Hypothalamus (tissue), 51 donors: ENCODE measurements around the gene TREML4.
"Not testable (repeated sequence)": the region's sequence is repeated elsewhere in the genome, so short reads cannot be mapped to it uniquely, and the experiment has no call there.

Experiments
- DNase-seq, 51 donors: peaks; one replicate each; lab custom pipeline; 2025; lab: John Stamatoyannopoulos, UW

Gene TREML4

GRCh38 chr6:41201764-41202173 lies 26.4 kb upstream of the TREML4 start:
- DNase-seq, result no peak

GRCh38 chr6:41204156-41204555 lies 24.0 kb upstream of the TREML4 start:
- no peak for DNase-seq

- no peak for DNase-seq
Measured at GRCh38 chr6:41208439-41209106, 19.6 kb upstream of the TREML4 start.

- no peak for DNase-seq
Measured at GRCh38 chr6:41209547-41210320, 18.4 kb upstream of the TREML4 start.

- no peak for DNase-seq
Measured at GRCh38 chr6:41214559-41215238, 13.4 kb upstream of the TREML4 start.

GRCh38 chr6:41215777-41216176 lies 12.4 kb upstream of the TREML4 start:
- no peak for DNase-seq

- no peak for DNase-seq
Measured at GRCh38 chr6:41216616-41217015, 11.5 kb upstream of the TREML4 start.

GRCh38 chr6:41222045-41222444 lies 6.1 kb upstream of the TREML4 start:
- DNase-seq, result no peak

- DNase-seq, result no peak
Measured at GRCh38 chr6:41222513-41222912, 5.6 kb upstream of the TREML4 start.

GRCh38 chr6:41224800-41225199 lies 3.3 kb upstream of the TREML4 start:
- no peak for DNase-seq

GRCh38 chr6:41226752-41227151 lies 1.4 kb upstream of the TREML4 start:
- no peak for DNase-seq

GRCh38 chr6:41228616-41229015 lies 467 bp downstream of the TREML4 start:
- peak in 1 of 51 donors; percentile 2 for DNase-seq

- DNase-seq, result no peak
Measured at GRCh38 chr6:41229721-41230120, 1.6 kb downstream of the TREML4 start.

GRCh38 chr6:41231246-41231645 lies 3.1 kb downstream of the TREML4 start:
- no peak for DNase-seq

GRCh38 chr6:41232667-41233066 lies 4.5 kb downstream of the TREML4 start:
- DNase-seq, result no peak

- DNase-seq, result no peak
Measured at GRCh38 chr6:41236276-41236675, 8.1 kb downstream of the TREML4 start.

GRCh38 chr6:41237128-41237527 lies 9.0 kb downstream of the TREML4 start:
- no peak for DNase-seq

- DNase-seq, result no peak
Measured at GRCh38 chr6:41239467-41240159, 11.5 kb downstream of the TREML4 start.

GRCh38 chr6:41246529-41246928 lies 18.4 kb downstream of the TREML4 start:
- not testable (repeated sequence) for DNase-seq

- no peak for DNase-seq
Measured at GRCh38 chr6:41247288-41247865, 19.2 kb downstream of the TREML4 start.
